OCI-LY3 (cell line): Measurements from ENCODE around the gene GALNT10.

Experiments
- H2AFZ ChIP-seq: fragments of 200-600, 300-600 bp; shearing (Covaris generic); 2 replicates; pipeline ENCODE4 v1.6.0; 2014; ENCODE audit warnings: antibody characterized with exemption, low read depth, low read length
- H3K27ac ChIP-seq: fragments of 200-600, 300-600 bp; sonication (generic); 2 replicates; pipeline ENCODE4 v1.5.1; 2014; ENCODE audit warnings: mild to moderate bottlenecking, low read length, moderate library complexity, mixed read lengths
- H3K27me3 ChIP-seq: fragments of 200-600, 300-600 bp; sonication (generic); 2 replicates; pipeline ENCODE4 v1.6.1; 2014; ENCODE audit warnings: low read depth, low read length, mixed read lengths
- H3K36me3 ChIP-seq: fragments of 200-600, 300-600 bp; sonication (generic); replicated peaks from 2 replicates; pipeline ENCODE3; 2014; ENCODE audit warnings: low read depth, low read length, mixed read lengths
- H3K4me1 ChIP-seq: fragments of 300-600, 200-600 bp; sonication (generic); 2 replicates; pipeline ENCODE4 v1.6.1; 2014; ENCODE audit warnings: low read length, mixed read lengths
- H3K4me2 ChIP-seq: fragments of 200-600, 300-600 bp; sonication (generic); 2 replicates; pipeline ENCODE4 v1.6.1; 2014; ENCODE audit warnings: low read length, mixed read lengths
- H3K4me3 ChIP-seq: fragments of 300-600, 200-600 bp; sonication (generic); 2 replicates; pipeline ENCODE4 v1.5.1; 2014; ENCODE audit warnings: antibody characterized with exemption, mild to moderate bottlenecking, low read length, moderate library complexity
- H3K79me2 ChIP-seq: fragments of 300-600, 200-600 bp; shearing (Covaris generic); 2 replicates; pipeline ENCODE4 v1.6.1; 2014; ENCODE audit warnings: mild to moderate bottlenecking, low read length, mixed read lengths
- H3K9ac ChIP-seq: fragments of 300-600, 200-600 bp; shearing (Covaris generic); 2 replicates; pipeline ENCODE4 v1.6.0; 2014; ENCODE audit warnings: mild to moderate bottlenecking, low read length, moderate library complexity
- H3K9me3 ChIP-seq: fragments of 200-600, 300-600 bp; shearing (Covaris generic); 2 replicates; pipeline ENCODE4 v1.6.1; 2014; ENCODE audit warnings: low read length, mixed read lengths; ENCODE audit not compliant: insufficient read depth
- H4K20me1 ChIP-seq: fragments of 200-600, 300-600 bp; sonication (generic); 2 replicates; pipeline ENCODE4 v1.6.1; 2016; ENCODE audit warnings: low read length, mixed read lengths; ENCODE audit not compliant: insufficient read depth
- CTCF ChIP-seq: fragments of 200-600, 300-600 bp; sonication (generic); IDR thresholded peaks from 2 replicates; pipeline ENCODE4 v1.5.1; 2014; ENCODE audit warnings: antibody characterized with exemption, low read length, low read depth
- EZH2phosphoT487 ChIP-seq: fragments of 200-600 bp; shearing (Covaris generic); IDR thresholded peaks from 2 replicates; pipeline ENCODE4 v1.6.1; 2018; ENCODE audit warnings: antibody characterized with exemption, mixed run types, low read depth

Gene GALNT10

GRCh38 chr5:154164249-154164581, 26.3 kb upstream of the GALNT10 start:
- H3K4me3 ChIP-seq: no peak overlapping the region
- H3K4me1 ChIP-seq: no peaks in the 10 kb centered on the region
- H3K27me3 ChIP-seq: no peaks in the 10 kb centered on the region
- no peaks in the 10 kb centered on the region for H3K9me3 ChIP-seq
- no peak overlapping the region for H2AFZ ChIP-seq
- H3K27ac ChIP-seq: no peak overlapping the region
- H3K79me2 ChIP-seq: no peaks in the 10 kb centered on the region
- no peak overlapping the region for H3K4me2 ChIP-seq
- TF ChIP-seq EZH2phosphoT487: no peak
- TF ChIP-seq CTCF: no peak
- no peak overlapping the region for H3K9ac ChIP-seq
- H3K36me3 ChIP-seq: no peaks in the 10 kb centered on the region
- H4K20me1 ChIP-seq: no peaks in the 10 kb centered on the region

- H3K4me1 ChIP-seq: no peaks in the 10 kb centered on the region
- H3K4me3 ChIP-seq: no peak overlapping the region
- no peaks in the 10 kb centered on the region for H3K36me3 ChIP-seq
- H3K9me3 ChIP-seq: no peaks in the 10 kb centered on the region
- no peak overlapping the region for H3K9ac ChIP-seq
- no peaks in the 10 kb centered on the region for H4K20me1 ChIP-seq
- H3K79me2 ChIP-seq: no peaks in the 10 kb centered on the region
- H3K4me2 ChIP-seq: no peak overlapping the region
- no peak overlapping the region for H3K27ac ChIP-seq
- no peak for TF ChIP-seq CTCF
- TF ChIP-seq EZH2phosphoT487: no peak
- H3K27me3 ChIP-seq: no peaks in the 10 kb centered on the region
- no peak overlapping the region for H2AFZ ChIP-seq
Observed at GRCh38 chr5:154165886-154166285, 24.6 kb upstream of the GALNT10 start.

- Histone ChIP-seq H2AFZ (no peak overlapping the region), H3K9ac (no peak overlapping the region), H3K9me3 (no peaks in the 10 kb centered on the region), H3K27ac (no peak overlapping the region), H3K79me2 (no peaks in the 10 kb centered on the region), H3K4me2 (no peak overlapping the region), H3K4me1 (no peaks in the 10 kb centered on the region), H3K4me3 (no peak overlapping the region), H3K27me3 (no peaks in the 10 kb centered on the region), H3K36me3 (no peaks in the 10 kb centered on the region), H4K20me1 (no peaks in the 10 kb centered on the region)
- TF ChIP-seq EZH2phosphoT487: no peak
- no peak for TF ChIP-seq CTCF
Observed at GRCh38 chr5:154166901-154167791, 23.4 kb upstream of the GALNT10 start.

- no peaks in the 10 kb centered on the region for H3K9me3 ChIP-seq
- no peak overlapping the region for H3K27ac ChIP-seq
- H3K79me2 ChIP-seq: no peaks in the 10 kb centered on the region
- H3K4me3 ChIP-seq: no peak overlapping the region
- H3K4me2 ChIP-seq: no peak overlapping the region
- H3K4me1 ChIP-seq: no peaks in the 10 kb centered on the region
- no peak overlapping the region for H2AFZ ChIP-seq
- H3K9ac ChIP-seq: no peak overlapping the region
- H3K27me3 ChIP-seq: no peaks in the 10 kb centered on the region
- H4K20me1 ChIP-seq: no peaks in the 10 kb centered on the region
- no peaks in the 10 kb centered on the region for H3K36me3 ChIP-seq
- TF ChIP-seq CTCF (no peak), EZH2phosphoT487 (no peak)
Observed at GRCh38 chr5:154168395-154168794, 22.1 kb upstream of the GALNT10 start.
